Tibial nerve (tissue), 4 donors: ENCODE data around the gene WNT11.

Experiments used
- CTCF ChIP-seq, 5 experiments: fragments of 200-600 bp in 3 of 5; fragments of 450-650 bp in 2 of 5; sonication (generic) in 3 of 5; IDR thresholded peaks; one replicate each; pipeline ENCODE4 v1.5.1; 2016 to 2019; ENCODE audit warnings: antibody characterized with exemption in 5 of 5, mild to moderate bottlenecking in 3 of 5, moderate library complexity in 2 of 5
- EP300 ChIP-seq, 2 donors: sonication (generic); formaldehyde crosslinking; IDR thresholded peaks; one replicate each; pipeline ENCODE4 v1.6.1; 2017; ENCODE audit warnings: antibody characterized with exemption in 2 of 2, mild to moderate bottlenecking in 1 of 2
- POLR2A ChIP-seq, 2 donors: fragments of 450-650 bp; IDR thresholded peaks; one replicate each; pipeline ENCODE4 v1.6.1; 2017; ENCODE audit warnings: antibody characterized with exemption in 2 of 2, mild to moderate bottlenecking in 2 of 2, moderate library complexity in 2 of 2

GRCh38 chr11:76193219-76193618 lies 13.1 kb downstream of the WNT11 start:
- TF ChIP-seq CTCF (IDR thresholded peaks at IDR 0.05), result no peak
- no peak for TF ChIP-seq EP300 (IDR thresholded peaks at IDR 0.05)
- TF ChIP-seq POLR2A (IDR thresholded peaks at IDR 0.05), result no peak
